PC-9 (cell line): ENCODE data around the gene MIER2.

ENCODE experiments used
- CTCF ChIP-seq: fragments of 200-600 bp; sonication (generic); conservative IDR thresholded peaks from 2 replicates; pipeline ENCODE4 v1.6.1; 2017; ENCODE audit warnings: mixed run types, antibody characterized with exemption, mild to moderate bottlenecking, moderate library complexity
- EZH2 ChIP-seq: fragments of 200-600 bp; sonication (generic); IDR thresholded peaks from 2 replicates; pipeline ENCODE4 v1.8.0; 2017; ENCODE audit warnings: antibody characterized with exemption, low read depth

DNA sequence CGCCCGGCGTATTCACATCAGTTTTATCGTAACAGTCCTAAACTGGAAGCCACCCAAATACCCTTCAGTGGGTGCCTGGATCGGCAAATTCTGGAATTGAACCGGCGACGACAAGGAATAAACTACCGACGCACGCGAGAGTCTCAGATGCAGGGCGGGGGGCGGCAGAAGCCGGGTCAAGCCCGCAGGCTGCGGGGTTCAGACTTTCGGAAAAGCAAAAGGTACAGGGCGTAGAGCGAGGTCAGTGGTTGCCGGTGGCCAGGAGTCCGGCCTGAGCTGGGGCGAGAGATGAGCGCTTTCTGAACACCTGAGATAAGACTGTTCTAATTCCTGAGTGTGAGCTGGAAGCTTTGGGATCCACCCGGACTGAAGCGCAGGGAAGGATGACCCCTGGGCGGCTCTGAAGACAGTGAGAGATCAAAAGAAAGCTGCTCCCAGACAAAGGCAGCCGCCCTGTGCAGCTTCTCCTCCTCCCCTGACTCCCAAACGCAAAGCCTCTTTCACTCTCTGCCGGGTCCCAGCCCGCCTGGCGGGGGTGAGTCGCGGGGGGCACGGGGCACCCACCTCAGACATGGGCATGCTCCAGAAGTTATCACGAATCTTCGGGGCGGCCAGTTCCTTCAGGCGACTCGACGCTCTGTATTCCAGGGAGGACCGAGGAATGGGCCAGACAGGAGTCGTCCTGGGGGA is 26.2 kb upstream of the MIER2 start:
- TF ChIP-seq CTCF (no peak), EZH2 (no peak)
